Right lobe of liver (tissue), 6 donors: ENCODE results near the gene MFN2. TPM values are rescaled to one million over a fixed set of nuclear protein-coding genes. Genes with fewer than 3 reads are reported as not detected.

Source experiments
- ATAC-seq, 4 donors: fragments of 200-7000 bp; cut with Tn5 transposase; one replicate each; pipeline ENCODE4 v1.9.1; 2020; ENCODE audit warnings: mild to moderate bottlenecking in 4 of 4, moderate library complexity in 4 of 4
- DNase-seq, 3 donors: peaks; one replicate each; pipeline ENCODE4 v3.0.0-alpha.2; 2020
- H3K27ac ChIP-seq, 3 donors: fragments of 200-600 bp; one replicate each; pipeline ENCODE4 v1.8.0; 2022
- H3K27me3 ChIP-seq, 2 donors: fragments of 200-600 bp; one replicate each; pipeline ENCODE4 v1.8.0; 2022
- H3K36me3 ChIP-seq, 4 donors: fragments of 200-600 bp; sonication (generic) in 1 of 4; one replicate each; pipeline versions ENCODE4 v1.5.1 to v1.8.0; 2017 to 2022; ENCODE audit warnings: control low read depth in 1 of 4
- H3K4me1 ChIP-seq, 4 donors: fragments of 200-600 bp; sonication (generic) in 1 of 4; one replicate each; pipeline versions ENCODE4 v1.5.1 to v1.8.0; 2017 to 2022; ENCODE audit warnings: control low read depth in 1 of 4
- H3K4me3 ChIP-seq, 3 donors: fragments of 200-600 bp; one replicate each; pipeline ENCODE4 v1.8.0; 2022
- H3K9me3 ChIP-seq, 4 donors: fragments of 200-600 bp; sonication (generic) in 1 of 4; one replicate each; pipeline versions ENCODE4 v1.5.1 to v1.8.0; 2017 to 2022; ENCODE audit warnings: control low read depth in 1 of 4
- POLR2A ChIP-seq: fragments of 450-650 bp; IDR thresholded peaks from one replicate; pipeline ENCODE4 v1.6.1; 2017; ENCODE audit warnings: antibody characterized with exemption, mild to moderate bottlenecking
- WGBS: methylation state at CpG from one replicate; pipeline ENCODE4 v1.1.6; 2018; ENCODE audit warnings: low coverage, low lambda C conversion rate; ENCODE audit not compliant: insufficient coverage; ENCODE audit errors: missing lambda C conversion rate; 5-methylcytosine and 5-hydroxymethylcytosine counted together
- intact Hi-C, 2 donors: fragments of 100-400 bp; cut with DNase I; formaldehyde crosslinking; loops; one replicate each; pipeline versions ENCODE4 v1.11.2 to v1.14.1; 2022
- total RNA-seq, 6 experiments: library from RNA; depleted of rRNA in 2 of 6; stranded (reverse); fragments of >200 nt in 2 of 6; fragmentation: NEBNext Ultra II Directional in 3 of 6; extraction: Animal tissue kit (Norgen Biotek cat#: 25700) in 3 of 6; gene quantifications; one replicate each; pipeline versions ENCODE4 v1.1.0 to v1.2.4, GENCODE V29; 2016 to 2023
- TF ChIP-seq, protein P1 (sequence below), 4 donors: fragments of 200-600 bp in 3 of 4; fragments of 450-650 bp in 1 of 4; IDR thresholded peaks; one replicate each; pipeline versions ENCODE4 v1.5.1 to v1.8.0; 2016 to 2022; ENCODE audit warnings: antibody characterized with exemption in 4 of 4, mild to moderate bottlenecking in 2 of 4
- donor health status: DM: no; HTN: yes; CAD: no.
- donor health status: DM: no; HTN: no; CAD: no.
- donor health status: DM: no; HTN: no; CAD: no.
- donor health status: DM: no; HTN: yes; CAD: no.
- donor health status: DM: no; HTN: yes; CAD: no.

Gene MFN2
- total RNA-seq, 6 experiments from 2014 or later, result 46.2 to 64.0 (median 61.7) TPM

GRCh38 chr1:11948822-11949458 is 31.3 kb upstream of the MFN2 start:
- TF ChIP-seq, protein P1, sequence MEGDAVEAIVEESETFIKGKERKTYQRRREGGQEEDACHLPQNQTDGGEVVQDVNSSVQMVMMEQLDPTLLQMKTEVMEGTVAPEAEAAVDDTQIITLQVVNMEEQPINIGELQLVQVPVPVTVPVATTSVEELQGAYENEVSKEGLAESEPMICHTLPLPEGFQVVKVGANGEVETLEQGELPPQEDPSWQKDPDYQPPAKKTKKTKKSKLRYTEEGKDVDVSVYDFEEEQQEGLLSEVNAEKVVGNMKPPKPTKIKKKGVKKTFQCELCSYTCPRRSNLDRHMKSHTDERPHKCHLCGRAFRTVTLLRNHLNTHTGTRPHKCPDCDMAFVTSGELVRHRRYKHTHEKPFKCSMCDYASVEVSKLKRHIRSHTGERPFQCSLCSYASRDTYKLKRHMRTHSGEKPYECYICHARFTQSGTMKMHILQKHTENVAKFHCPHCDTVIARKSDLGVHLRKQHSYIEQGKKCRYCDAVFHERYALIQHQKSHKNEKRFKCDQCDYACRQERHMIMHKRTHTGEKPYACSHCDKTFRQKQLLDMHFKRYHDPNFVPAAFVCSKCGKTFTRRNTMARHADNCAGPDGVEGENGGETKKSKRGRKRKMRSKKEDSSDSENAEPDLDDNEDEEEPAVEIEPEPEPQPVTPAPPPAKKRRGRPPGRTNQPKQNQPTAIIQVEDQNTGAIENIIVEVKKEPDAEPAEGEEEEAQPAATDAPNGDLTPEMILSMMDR (IDR thresholded peaks at IDR 0.05), result no peak
- TF ChIP-seq POLR2A, result no peak
- Histone ChIP-seq H3K36me3 (peaks cover 0 to 38% (median 7%) of the 10 kb centered on the region in 4 donors), H3K4me1 (no peaks in the 10 kb centered on the region), H3K27ac (no peak overlapping the region), H3K9me3 (no peaks in the 10 kb centered on the region), H3K4me3 (no peak overlapping the region), H3K27me3 (no peaks in the 10 kb centered on the region)
- intact Hi-C loops, result no loop called here
- DNase-seq (no peak), ATAC-seq (peak in 1 of 4 donors; percentile 55)
- WGBS, result 79% methylated on average over 5 of the region's 6 CpGs

- Histone ChIP-seq H3K4me1 (no peaks in the 10 kb centered on the region), H3K36me3 (peaks cover 0 to 63% (median 7%) of the 10 kb centered on the region in 4 donors), H3K27me3 (no peaks in the 10 kb centered on the region), H3K27ac (no peak overlapping the region), H3K4me3 (no peak overlapping the region), H3K9me3 (no peaks in the 10 kb centered on the region)
- intact Hi-C loops, result no loop called here
- ATAC-seq, result no peak
- TF ChIP-seq, protein P1 (IDR thresholded peaks at IDR 0.05), result no peak
- TF ChIP-seq POLR2A, result no peak
- 80% methylated on average over 2 of the region's 2 CpGs for WGBS
- no peak for DNase-seq
Observed at GRCh38 chr1:11951901-11952300, 28.3 kb upstream of the MFN2 start.

DNA sequence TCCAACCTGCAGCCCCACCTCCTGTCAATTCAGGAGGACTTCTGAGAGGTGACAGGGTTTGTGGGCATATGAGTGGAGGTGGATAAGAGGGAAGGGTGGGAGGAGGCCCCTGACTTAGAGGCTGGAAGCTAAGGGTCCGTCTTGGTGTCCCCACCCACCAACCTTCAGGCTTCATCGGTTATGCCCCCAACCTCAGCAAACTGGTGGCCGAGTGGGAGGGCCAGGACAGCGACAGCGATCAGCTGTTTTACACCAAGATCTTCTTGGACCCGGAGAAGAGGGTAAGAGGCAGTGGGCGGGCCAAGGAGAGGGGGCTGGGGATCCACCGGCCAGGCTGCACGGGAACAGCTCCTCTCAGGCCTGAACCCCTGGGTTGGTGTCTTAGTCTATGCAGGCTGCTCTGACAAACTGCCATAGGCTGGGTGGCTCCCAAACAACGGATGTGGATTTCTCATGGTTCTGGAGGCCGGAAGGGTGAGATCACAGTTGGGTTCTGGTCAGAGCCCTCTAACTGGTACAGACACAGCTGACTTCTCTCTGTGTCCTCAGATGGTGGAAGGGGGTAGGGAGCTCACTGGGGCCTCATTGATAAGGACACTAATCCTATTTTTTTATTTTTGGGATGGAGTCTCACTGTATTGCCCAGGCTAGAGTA is 27.7 kb upstream of the MFN2 start:
- TF ChIP-seq, protein P1 (IDR thresholded peaks at IDR 0.05), result no peak
- TF ChIP-seq POLR2A, result no peak
- 71% methylated on average over 4 of the region's 11 CpGs for WGBS
- DNase-seq (no peak), ATAC-seq (peak in 1 of 4 donors; percentile 10)
- H3K27ac ChIP-seq, result no peak overlapping the region
- H3K27me3 ChIP-seq, result no peaks in the 10 kb centered on the region
- intact Hi-C loops, result no loop called here
- H3K4me1 ChIP-seq, result no peaks in the 10 kb centered on the region
- no peaks in the 10 kb centered on the region for H3K9me3 ChIP-seq
- H3K4me3 ChIP-seq, result no peak overlapping the region
- peaks cover 0 to 69% (median 9%) of the 10 kb centered on the region in 4 donors for H3K36me3 ChIP-seq

- Histone ChIP-seq H3K4me3 (no peak overlapping the region), H3K27me3 (no peaks in the 10 kb centered on the region), H3K9me3 (no peaks in the 10 kb centered on the region), H3K36me3 (peaks cover 0 to 78% (median 14%) of the 10 kb centered on the region in 4 donors), H3K4me1 (peaks cover 0 to 4% (median 0%) of the 10 kb centered on the region in 4 donors), H3K27ac (no peak overlapping the region)
- intact Hi-C loops, result no loop called here
- TF ChIP-seq, protein P1 (IDR thresholded peaks at IDR 0.05), result no peak
- no peak for TF ChIP-seq POLR2A
- WGBS, result 70% methylated on average over 3 of the region's 6 CpGs
- DNase-seq, result no peak
- peak in 1 of 4 donors; percentile 17 for ATAC-seq
Observed at GRCh38 chr1:11955221-11955620, 25.0 kb upstream of the MFN2 start.
